ENCODE data around the gene ERN1.
A peak's percentile ranks its signal among the peaks of the same experiment; 100 is the strongest.

ERN1 gene

DNA sequence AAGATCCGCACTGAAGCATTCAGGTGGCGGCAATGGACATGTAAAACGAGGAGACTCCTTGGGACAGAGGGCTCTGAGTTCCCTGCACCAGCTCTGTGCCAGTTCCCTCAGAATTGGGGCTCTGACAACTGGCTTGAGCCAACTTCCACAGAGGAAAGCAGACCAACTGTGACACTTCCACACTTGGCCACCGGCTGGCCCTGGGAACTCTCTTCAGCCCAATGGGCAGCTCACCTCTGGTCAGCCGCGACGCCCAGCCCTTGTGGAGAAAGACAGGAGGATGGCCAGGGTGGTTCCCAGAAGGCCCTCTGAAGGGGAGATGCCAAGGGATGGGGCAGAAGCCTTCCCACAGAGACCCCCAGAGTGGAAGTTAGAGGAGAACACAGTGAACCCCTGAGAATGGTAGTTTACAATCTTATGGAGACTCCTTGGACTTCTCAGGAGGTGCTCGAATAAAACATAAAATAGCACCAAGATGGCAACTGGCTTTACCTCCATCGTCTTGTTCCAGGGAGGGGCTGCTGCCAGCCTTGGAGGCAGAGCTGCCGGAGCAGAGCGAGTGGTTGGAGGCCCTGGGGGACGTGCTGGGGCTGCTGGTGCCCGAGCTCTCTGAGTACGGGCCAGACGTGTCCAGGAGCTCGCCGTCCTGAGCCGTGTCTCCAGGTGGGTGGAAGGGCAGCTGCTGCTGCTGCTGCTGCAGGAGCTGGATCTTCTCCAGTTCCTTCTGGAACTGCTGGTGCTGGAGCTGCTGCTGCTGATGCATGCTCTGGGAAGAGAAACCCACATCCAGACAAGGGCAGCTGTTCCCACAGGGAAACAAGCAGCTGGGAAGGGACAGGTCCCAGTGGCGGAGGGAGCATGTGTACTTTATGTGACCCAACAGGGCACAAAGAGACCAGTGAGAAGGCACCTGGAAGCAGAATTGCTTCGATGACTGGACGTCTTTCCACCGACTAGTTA lies 74.5 kb downstream of the ERN1 start:
- no peak overlapping the region for H2AFZ ChIP-seq (ENCODE audit: low read depth)
- no peaks in the 10 kb centered on the region for H3K27me3 ChIP-seq (ENCODE audit: insufficient read depth, low read depth)
- H3K9ac ChIP-seq: no peak overlapping the region
- TF ChIP-seq, protein P1, sequence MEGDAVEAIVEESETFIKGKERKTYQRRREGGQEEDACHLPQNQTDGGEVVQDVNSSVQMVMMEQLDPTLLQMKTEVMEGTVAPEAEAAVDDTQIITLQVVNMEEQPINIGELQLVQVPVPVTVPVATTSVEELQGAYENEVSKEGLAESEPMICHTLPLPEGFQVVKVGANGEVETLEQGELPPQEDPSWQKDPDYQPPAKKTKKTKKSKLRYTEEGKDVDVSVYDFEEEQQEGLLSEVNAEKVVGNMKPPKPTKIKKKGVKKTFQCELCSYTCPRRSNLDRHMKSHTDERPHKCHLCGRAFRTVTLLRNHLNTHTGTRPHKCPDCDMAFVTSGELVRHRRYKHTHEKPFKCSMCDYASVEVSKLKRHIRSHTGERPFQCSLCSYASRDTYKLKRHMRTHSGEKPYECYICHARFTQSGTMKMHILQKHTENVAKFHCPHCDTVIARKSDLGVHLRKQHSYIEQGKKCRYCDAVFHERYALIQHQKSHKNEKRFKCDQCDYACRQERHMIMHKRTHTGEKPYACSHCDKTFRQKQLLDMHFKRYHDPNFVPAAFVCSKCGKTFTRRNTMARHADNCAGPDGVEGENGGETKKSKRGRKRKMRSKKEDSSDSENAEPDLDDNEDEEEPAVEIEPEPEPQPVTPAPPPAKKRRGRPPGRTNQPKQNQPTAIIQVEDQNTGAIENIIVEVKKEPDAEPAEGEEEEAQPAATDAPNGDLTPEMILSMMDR (conservative IDR thresholded peaks at IDR 0.05; ENCODE audit: low read depth, low read length): no peak
- peaks cover 52% of the 10 kb centered on the region for H3K4me1 ChIP-seq (ENCODE audit: low read depth, poor library complexity, severe bottlenecking)
- H4K20me1 ChIP-seq (ENCODE audit: insufficient read depth): no peaks in the 10 kb centered on the region
- peak overlapping the region; percentile 9; the same call in 1 of the 2 replicates for H3K4me2 ChIP-seq
- no peak overlapping the region for H3K4me3 ChIP-seq (IDR thresholded peaks at IDR 0.05; ENCODE audit: insufficient read depth, low read depth, low read length)
- peaks cover 4% of the 10 kb centered on the region; the same call in 1 of the 2 replicates for H3K36me3 ChIP-seq (ENCODE audit: insufficient read depth)
- H3K79me2 ChIP-seq (ENCODE audit: insufficient read depth, low read depth): no peaks in the 10 kb centered on the region
- no peak overlapping the region for H3K27ac ChIP-seq

DNA sequence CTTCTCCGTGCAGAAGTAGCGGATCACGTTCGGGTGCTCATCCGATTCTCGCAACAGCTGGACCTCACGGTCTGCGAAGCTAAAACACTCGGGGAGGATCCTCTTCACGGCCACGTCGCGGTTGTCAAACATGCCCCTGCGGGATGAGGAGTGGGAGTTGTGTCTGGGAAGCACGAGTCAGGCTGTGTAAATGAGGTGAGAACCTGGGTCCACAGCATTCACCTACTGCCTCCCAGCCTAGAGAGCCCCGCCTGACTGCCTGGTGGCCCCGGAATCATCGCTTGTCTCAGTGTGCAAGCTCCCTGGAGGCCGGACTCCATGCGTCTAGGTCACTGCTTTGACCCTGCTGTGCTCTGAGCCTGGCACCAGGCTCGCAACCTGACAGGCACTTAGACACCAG lies 75.6 kb downstream of the ERN1 start:
- no peak overlapping the region for H3K4me2 ChIP-seq
- no peaks in the 10 kb centered on the region for H3K79me2 ChIP-seq (ENCODE audit: insufficient read depth, low read depth)
- no peak overlapping the region for H2AFZ ChIP-seq (ENCODE audit: low read depth)
- no peak overlapping the region for H3K27ac ChIP-seq
- peaks cover 45% of the 10 kb centered on the region for H3K4me1 ChIP-seq (ENCODE audit: low read depth, poor library complexity, severe bottlenecking)
- TF ChIP-seq, protein P1 (conservative IDR thresholded peaks at IDR 0.05; ENCODE audit: low read depth, low read length): no peak
- H3K36me3 ChIP-seq (ENCODE audit: insufficient read depth): peaks cover 4% of the 10 kb centered on the region; the same call in 1 of the 2 replicates
- no peaks in the 10 kb centered on the region for H4K20me1 ChIP-seq (ENCODE audit: insufficient read depth)
- H3K9ac ChIP-seq: no peak overlapping the region
- H3K4me3 ChIP-seq (IDR thresholded peaks at IDR 0.05; ENCODE audit: insufficient read depth, low read depth, low read length): no peak overlapping the region
- H3K27me3 ChIP-seq (ENCODE audit: insufficient read depth, low read depth): no peaks in the 10 kb centered on the region

DNA sequence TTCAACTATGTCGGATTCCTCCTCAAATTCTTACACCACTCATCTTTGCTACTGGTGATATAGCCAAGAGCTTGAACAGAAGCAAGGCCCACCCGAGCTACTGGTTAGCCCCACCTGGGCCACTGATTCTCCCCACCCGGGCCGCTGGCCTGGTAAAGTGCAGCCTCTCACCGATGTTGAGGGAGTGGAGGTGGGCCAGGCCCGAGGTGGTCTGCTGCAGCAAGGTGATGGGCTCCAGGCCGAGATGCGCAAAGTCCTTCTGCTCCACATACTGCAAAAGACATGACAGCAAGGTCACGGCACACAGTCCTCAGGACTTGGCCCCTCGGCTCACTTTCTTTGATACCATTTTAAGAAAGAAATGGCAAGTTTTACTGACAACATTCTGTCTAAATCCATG lies 76.8 kb downstream of the ERN1 start:
- Histone ChIP-seq H3K4me2 (no peak overlapping the region), H3K4me1 (ENCODE audit: low read depth, poor library complexity, severe bottlenecking) (peaks cover 33% of the 10 kb centered on the region), H3K27me3 (ENCODE audit: insufficient read depth, low read depth) (no peaks in the 10 kb centered on the region), H4K20me1 (ENCODE audit: insufficient read depth) (no peaks in the 10 kb centered on the region), H3K4me3 (IDR thresholded peaks at IDR 0.05; ENCODE audit: insufficient read depth, low read depth, low read length) (no peak overlapping the region), H3K79me2 (ENCODE audit: insufficient read depth, low read depth) (no peaks in the 10 kb centered on the region), H3K9ac (no peak overlapping the region), H2AFZ (ENCODE audit: low read depth) (no peak overlapping the region), H3K27ac (no peak overlapping the region), H3K36me3 (ENCODE audit: insufficient read depth) (peaks cover 4% of the 10 kb centered on the region; the same call in 1 of the 2 replicates)
- TF ChIP-seq, protein P1 (conservative IDR thresholded peaks at IDR 0.05; ENCODE audit: low read depth, low read length): no peak

DNA sequence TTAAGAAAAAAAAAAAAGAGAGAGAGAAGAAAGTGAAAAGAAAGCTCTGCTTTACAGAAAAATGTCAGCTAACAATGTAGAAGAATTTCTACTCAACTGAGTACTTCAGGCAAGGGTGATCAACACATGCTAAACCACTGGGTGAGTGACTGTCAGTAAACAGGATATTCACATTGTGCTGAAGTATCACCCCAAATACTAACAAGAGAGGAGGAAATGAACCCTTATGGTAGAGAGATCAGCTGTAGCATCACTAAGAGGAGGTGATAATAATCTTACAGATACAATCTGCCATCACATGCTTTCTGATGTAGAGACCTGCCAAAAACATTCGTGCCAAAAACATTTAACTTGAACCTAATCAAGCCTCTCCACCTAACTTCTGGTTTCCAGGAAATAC lies 78.8 kb downstream of the ERN1 start:
- no peak overlapping the region for H3K27ac ChIP-seq
- H3K4me1 ChIP-seq (ENCODE audit: low read depth, poor library complexity, severe bottlenecking): peaks cover 14% of the 10 kb centered on the region
- no peaks in the 10 kb centered on the region for H3K79me2 ChIP-seq (ENCODE audit: insufficient read depth, low read depth)
- no peaks in the 10 kb centered on the region; the same call in 1 of the 2 replicates for H4K20me1 ChIP-seq (ENCODE audit: insufficient read depth)
- H3K36me3 ChIP-seq (ENCODE audit: insufficient read depth): peaks cover 4% of the 10 kb centered on the region; the same call in 1 of the 2 replicates
- no peak overlapping the region for H3K9ac ChIP-seq
- H3K27me3 ChIP-seq (ENCODE audit: insufficient read depth, low read depth): no peaks in the 10 kb centered on the region
- no peak overlapping the region for H3K4me2 ChIP-seq
- TF ChIP-seq, protein P1 (conservative IDR thresholded peaks at IDR 0.05; ENCODE audit: low read depth, low read length): no peak
- H3K4me3 ChIP-seq (IDR thresholded peaks at IDR 0.05; ENCODE audit: insufficient read depth, low read depth, low read length): no peak overlapping the region
- H2AFZ ChIP-seq (ENCODE audit: low read depth): no peak overlapping the region
